Embryonic facial prominence (tissue), 1 donor: ENCODE measurements around the gene MAML3.

ENCODE experiments used
- DNase-seq: peaks from one replicate; pipeline ENCODE4 v3.0.0-alpha.2; 2016; ENCODE audit errors: extremely low spot score

Gene MAML3

DNA sequence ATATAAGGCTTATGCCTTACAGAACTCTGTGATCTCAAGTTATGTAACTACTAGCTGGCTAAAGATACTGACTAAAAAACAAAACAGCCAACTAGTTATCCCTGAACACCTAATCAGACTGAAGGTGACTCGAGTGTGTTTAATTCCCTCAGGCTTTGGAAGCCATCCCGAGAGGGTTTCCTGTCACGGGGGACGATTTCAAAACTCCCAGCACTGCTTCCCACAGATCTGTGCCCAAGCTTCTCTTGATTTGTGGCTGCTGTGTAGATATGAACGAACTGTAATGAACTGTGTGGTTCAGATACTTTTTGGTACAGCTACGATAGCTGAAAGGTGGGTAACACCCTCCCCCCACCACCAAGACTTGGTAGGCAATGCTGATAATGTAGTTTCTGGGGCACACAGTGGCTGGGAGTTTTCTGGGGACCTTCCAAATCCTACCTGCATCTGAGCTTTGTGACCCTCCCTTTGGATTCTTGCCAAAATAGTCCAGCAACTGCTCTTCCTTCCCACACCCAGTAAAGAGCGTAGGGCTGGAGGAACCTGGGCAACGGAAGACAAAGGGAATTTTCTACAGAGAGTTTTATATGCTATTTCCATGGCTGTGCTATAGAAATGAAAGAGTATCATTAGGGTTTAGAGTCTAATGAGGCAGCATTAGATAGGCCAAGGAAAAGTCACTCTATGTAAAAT lies 339.5 kb downstream of the MAML3 start:
- DNase-seq = no peak

DNA sequence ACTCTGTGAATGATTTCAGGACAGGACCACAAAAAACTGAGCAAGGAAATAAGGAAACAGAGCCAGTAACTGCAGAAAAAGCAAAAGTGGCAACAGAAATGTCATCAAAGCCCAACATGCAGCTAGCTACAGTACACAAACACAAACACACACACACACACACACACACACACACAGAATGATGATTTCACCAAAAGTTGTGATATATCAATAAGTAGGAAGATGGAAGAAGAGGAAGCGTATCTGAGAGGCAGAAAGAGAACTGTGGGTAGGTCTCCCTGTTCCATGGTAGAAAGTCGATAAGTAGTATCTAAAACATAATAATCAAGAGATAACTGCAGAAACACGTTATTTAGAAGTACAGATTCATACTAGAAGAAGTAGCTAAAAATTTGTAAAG lies 340.1 kb downstream of the MAML3 start:
- DNase-seq = no peak

DNA sequence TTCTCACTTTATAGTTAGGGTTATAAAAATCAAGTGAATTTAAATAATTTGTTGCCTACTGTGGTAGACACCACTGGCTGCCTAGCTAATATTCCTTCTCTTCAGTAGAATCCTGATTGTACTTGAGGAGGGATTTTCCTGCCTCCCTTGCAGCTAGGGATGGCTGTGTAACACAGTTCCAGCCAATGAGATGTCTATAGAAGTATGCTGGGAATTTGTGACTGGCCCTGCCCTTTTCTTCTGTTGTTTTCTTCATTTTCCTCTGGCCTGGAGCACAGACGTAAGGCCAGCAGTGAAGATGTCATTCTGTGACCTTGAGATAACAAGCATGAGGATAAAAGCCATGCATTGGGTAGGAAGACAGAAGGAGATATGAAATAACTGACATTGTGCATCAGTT lies 343.3 kb downstream of the MAML3 start:
- DNase-seq = no peak

DNA sequence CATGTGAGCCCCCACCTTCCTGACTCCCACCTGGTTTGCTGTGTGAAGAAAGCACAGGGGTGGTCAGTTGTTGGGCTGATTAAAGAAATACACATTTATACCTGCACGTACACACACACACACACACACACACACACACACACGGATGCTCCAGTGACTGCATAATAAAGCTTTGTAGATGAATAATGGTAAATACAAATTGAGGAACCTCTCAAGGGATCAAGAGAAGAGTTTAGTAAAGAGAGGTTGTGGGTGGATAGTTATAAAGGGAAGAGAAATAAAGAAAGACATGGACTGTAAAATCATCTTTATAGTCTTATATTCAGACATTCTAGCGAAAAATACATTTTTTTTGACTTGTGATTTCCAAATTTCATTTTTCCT lies 344.2 kb downstream of the MAML3 start:
- DNase-seq = no peak

DNA sequence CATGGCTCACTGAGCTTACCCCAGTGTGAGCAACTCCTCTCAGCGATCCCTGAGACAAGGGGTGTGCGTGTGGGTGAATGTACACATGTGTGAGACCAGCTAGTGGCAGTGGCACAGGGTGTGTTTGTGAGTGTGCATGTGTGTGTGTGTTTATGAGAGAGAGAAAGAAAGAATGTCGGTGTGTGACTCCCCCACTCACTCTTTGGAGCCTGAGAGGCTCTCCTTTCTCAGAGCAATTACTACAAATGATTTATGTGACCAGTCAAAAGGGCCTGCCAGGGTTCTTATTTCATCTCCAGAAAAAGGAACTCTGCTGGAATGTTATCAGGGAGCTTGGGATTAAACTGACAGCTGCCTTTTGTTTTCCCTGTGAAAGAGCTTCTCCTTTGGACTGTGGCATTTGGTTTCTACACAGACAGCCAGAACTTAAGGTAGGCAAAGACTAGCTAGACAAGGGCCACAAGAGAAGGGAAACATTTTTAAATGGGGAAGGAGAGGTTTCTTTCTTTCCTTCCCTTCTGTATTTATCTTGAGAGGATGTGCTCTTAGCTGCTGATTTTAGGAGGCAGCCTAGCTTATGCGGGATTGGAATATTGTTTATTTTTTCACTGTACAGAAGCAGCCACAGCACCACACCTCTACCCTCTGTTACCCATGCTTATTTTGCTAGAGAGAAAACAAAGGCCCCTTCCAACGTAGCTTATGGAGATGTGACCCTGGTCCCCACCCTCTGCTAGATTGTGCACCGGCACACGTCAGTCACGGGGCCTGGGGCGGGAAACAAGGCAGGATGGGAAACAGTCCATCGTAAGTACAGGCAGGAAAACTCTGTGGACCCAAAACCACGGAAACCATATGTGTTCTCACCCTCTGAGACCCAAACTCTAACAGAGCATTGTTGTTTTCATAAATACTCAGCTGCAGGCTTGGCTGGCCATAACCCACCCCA lies 344.9 kb downstream of the MAML3 start:
- no peak for DNase-seq

- DNase-seq = no peak
Observed at GRCh38 chr4:139808381-139808807, 345.6 kb downstream of the MAML3 start.

DNA sequence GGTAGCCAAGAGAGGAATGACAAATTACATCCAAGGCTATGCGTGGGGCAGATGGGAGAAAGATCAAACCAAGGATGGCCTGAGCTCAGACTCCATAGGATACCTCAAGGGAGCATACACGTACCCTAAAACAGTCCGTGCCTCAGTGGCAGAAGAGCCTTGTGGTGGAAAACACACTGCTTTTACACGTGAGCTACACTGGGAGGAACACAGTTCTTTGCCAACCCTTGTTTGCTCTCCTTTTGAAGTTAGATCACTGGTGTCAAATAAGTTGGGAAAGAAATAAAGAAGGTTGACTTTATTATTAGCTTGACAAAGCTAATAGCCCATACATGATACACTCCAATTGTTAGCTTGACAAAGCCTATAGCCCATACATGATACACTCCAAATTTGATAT lies 346.5 kb downstream of the MAML3 start:
- no peak for DNase-seq

DNA sequence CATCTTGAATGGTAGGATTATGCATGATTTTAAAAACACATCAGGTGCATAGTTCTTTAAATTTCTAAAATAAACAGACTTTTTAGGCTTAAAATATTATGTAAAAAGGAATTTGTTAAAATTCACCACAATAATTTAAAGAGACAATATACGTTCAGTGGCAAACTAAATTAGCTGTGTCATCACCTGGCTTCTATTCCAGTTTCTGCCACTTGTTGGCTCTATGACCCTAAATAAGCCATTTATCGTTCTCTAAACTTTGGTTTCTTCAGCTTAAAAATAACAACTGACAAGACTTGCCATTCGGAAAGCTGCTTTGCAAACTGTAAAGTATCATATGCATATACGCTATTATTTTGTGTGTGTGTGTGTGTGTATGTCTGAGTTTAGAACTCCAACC lies 347.1 kb downstream of the MAML3 start:
- no peak for DNase-seq

DNA sequence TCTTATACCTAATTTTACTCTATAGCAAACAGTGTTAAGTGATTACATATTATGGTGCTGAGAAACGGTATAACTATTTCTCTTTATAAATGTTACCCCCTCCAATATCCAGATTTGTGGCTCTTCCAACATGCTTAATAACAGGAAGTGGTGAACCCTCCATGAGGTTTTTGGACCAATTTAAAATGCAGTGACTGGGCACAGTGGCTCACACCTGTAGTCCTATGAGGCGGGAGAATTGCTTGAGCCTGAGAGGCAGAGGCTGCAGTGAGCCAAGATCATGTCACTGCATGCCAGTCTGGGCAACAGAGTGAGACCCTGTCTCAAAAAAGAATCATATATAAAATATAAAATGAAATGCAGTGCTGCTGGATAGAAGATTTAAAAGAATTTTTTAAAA lies 351.1 kb downstream of the MAML3 start:
- no peak for DNase-seq

DNA sequence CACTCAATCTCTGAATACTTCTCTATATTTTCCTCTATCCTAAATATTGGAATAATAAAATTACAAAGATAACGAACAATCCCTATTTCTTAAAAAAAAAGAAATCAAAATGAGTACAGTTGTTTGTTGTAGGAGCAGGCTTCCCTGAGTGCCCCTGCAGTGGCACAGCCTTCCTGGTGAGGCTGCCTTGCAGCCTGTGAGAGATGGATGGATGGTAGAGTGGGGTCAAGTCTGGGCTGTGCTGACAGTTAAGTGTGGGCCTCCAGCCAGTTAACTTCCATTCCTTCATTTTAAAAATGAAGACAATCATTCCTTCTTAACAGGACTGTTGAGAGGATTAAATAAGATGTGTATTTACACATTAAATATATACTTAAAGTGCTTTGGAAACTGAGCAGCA lies 351.5 kb downstream of the MAML3 start:
- no peak for DNase-seq

GRCh38 chr4:139801895-139802294 lies 352.1 kb downstream of the MAML3 start:
- no peak for DNase-seq

GRCh38 chr4:139800082-139800481 lies 353.9 kb downstream of the MAML3 start:
- DNase-seq = no peak

- DNase-seq = no peak
Observed at GRCh38 chr4:139799615-139800014, 354.4 kb downstream of the MAML3 start.

DNA sequence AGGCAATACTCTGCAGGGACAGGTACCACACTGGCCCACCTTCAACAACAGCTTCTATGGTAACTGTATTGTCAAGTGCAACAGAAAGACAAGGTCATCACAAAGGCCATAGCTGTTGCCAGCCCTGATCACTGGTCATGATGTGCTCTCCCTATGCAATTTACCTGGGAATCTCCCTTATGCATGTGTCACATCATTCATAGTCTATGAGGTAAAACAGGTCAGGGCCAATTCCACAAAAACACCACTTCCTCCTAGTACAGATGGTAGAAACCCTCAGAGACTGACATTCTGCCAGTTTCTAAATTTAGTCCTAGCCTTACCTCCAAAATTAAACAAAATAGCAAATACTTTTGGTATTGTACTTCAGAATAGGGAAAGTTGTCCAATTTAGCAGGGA lies 355.5 kb downstream of the MAML3 start:
- DNase-seq = no peak

- no peak for DNase-seq
Observed at GRCh38 chr4:139797287-139797686, 356.7 kb downstream of the MAML3 start.

- DNase-seq = no peak
Observed at GRCh38 chr4:139795527-139796314, 358.3 kb downstream of the MAML3 start.

DNA sequence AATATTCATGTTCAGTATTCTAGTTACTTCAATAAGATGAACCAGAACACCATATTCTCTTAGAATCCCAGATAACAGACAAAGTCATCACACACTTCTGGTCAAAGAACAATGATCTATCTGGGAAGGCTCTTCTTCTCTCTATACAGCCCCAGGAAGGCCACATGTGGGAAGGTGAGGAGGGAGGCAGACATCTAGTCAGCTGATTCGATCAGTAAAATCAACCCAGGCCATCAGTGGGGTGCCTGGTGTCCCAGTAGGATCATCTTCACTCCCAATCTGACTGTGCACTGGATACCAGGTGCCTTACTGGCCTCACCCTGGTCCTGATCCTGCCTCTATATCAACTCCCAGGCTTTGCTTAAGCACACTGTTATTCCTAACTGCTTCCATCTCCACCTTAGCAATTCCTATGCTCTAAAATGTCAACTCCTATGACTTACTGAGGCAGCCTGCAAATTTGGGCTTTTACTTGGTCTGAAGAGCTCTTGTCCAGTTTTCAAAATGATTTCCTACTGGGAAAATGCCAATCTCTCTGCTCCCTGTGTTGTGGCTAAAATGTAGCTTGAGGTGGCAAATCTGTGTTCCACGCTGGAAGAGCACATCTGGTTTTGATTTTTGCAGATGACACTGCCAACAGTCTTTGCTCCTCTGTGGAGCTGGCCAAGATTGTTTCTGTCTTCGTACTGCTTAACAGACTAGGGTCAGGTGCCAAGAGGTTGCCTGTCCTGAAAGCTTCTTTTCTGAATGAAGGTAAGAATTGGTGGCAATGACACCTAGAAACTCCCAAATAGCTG lies 359.6 kb downstream of the MAML3 start:
- DNase-seq = no peak

- DNase-seq = no peak
Observed at GRCh38 chr4:139791681-139792080, 362.3 kb downstream of the MAML3 start.

DNA sequence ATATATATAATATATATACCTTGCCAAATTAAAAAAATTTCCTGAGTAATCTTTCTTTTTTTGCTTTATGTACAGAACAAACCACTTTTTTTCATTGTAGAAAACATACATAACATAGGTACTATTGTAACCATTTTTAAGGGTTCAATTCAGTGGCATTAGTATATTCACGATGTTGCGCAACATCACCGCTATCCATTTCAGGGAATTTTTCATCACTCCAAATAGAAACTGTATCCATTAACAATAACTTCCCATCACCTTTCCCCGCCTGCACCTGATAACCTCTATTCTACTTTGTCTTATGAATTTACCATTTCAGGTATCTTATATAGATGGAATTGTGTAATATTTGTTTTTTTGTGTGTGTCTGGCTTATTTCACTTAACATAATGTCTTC lies 363.7 kb downstream of the MAML3 start:
- DNase-seq = no peak

DNA sequence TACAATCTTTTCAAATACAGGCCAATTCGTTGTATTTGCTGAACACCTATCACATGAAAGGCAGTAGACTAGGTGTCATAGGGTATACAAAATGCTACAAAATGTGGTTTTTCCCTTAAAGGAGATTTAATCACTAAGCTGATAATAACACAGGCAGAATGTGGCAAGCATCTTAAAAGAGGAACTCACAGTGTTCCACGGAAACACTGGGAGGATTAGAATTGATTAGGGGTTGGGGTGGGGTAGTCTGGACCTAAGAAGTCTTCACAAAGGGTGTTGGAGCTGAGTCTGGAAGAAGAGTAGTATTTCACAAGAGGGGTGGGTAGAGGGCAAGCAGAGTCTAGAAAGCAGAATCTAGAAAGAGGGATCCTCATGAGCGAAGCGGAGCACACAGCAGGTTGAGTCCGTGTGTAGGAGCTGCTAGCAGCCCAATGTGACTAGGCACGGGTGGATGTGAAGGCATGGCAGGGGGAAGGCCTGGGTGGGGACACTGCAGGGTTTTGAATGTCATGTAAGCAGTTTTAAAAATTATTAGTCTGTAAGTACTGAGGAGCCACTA lies 364.8 kb downstream of the MAML3 start:
- no peak for DNase-seq
